Stimulated activated CD8-positive, alpha-beta memory T cell treated with anti-CD3 and anti-CD28 coated beads, Interleukin-7, amount 100 ng/mL, for 48 hours (primary cell): Measurements from ENCODE around the gene MAB21L4.

Source experiments
- DNase-seq, 2 donors: peaks; one replicate each; pipeline ENCODE4 v3.0.0-alpha.2; 2020; ENCODE audit warnings: low read depth in 1 of 2; ENCODE audit errors: extremely low read depth in 1 of 2

The MAB21L4 gene

DNA sequence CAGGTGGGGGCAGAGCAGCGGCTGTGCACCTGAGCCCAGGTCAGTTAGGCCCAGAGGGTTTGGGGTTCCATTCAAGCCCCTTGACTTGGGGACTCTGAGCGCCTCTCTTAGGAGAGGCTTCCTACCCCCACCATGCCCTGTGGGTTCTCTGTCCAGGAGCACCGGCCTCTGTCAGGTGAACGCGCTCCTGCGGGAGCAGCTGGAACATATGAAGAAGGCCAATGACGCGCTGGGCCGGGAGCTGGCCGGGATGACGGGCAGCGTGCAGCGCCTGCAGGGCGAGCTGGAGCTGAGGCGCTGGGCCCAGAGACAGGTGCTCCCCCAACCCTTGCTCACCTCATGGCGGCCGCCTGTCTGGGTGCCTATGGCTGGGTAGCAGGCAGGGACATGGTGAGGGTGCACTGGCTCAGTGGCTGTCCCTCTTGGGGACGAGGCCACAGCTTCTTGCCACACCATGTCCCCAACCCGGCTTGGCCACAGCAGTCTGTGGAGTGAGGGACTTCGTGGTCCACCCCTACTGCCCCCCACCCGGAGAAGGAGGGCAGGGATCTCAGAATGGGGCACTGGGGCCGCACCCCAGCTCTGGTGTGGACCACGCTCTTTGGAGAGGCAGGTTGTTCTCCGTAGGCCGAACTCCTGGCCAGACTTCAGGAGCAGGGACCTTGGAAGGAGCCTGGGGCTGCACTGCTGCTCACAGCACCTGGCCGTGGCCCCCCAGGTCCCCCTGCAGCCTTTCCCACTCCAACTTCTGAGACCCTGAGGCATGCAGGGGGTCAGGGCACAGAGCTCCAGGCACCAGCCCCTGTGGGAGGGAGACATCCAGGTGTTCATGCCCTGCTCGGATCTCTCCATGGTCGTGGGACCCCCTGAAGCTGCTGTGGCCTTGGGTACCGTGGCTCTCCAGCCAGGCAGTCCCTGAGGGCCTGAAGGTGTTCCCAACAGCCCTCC is 29.9 kb upstream of the MAB21L4 start:
- DNase-seq, result no peak

DNA sequence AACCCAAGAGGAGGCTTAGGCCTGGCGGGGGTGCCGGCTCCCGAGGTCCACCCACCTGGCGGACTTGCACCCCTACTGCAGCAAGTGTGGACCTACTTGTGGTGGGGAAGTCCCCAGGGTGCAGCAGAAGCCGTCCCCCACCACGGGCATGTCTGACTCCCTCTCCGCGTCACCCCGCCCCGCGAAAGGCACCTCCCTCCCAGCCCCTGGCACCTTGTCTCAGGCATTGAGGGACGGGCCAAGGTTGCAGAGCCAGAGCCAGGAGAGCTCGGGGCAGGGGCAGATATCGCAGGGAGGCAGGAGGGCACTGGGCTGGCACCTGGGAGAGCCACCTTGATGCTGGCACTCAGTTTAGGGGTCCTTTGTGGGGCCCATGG is 29.2 kb upstream of the MAB21L4 start:
- DNase-seq, result no peak

DNA sequence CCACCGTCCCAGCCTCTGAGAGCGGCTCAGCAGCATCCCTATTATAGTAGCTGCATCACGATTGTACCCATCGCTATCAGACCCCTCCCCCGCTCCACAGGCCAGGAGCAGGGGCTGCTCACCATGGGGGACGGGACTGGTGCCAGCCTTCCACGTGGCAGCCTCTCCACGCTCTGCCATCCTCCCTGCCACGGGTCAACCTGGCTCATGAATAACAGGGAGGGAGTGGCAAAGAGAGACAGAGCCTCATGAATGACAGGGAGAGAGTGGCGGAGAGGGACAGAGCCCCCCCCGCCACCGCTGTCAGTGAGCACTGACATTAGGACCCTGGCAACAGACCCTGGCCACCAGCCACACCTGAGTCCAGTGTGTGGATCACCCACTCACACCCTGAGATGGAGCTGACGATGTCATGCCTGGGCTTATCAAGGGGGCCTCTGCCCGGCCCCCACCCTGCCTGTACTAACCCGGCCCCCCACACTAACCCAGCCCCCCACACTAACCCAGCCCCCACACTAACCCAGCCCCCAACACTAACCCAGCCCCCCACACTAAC is 27.1 kb upstream of the MAB21L4 start:
- no peak for DNase-seq

- DNase-seq, result no peak
Measured at GRCh38 chr2:240922245-240922981, 26.5 kb upstream of the MAB21L4 start.

- no peak for DNase-seq
Measured at GRCh38 chr2:240921995-240922244, 26.0 kb upstream of the MAB21L4 start.

DNA sequence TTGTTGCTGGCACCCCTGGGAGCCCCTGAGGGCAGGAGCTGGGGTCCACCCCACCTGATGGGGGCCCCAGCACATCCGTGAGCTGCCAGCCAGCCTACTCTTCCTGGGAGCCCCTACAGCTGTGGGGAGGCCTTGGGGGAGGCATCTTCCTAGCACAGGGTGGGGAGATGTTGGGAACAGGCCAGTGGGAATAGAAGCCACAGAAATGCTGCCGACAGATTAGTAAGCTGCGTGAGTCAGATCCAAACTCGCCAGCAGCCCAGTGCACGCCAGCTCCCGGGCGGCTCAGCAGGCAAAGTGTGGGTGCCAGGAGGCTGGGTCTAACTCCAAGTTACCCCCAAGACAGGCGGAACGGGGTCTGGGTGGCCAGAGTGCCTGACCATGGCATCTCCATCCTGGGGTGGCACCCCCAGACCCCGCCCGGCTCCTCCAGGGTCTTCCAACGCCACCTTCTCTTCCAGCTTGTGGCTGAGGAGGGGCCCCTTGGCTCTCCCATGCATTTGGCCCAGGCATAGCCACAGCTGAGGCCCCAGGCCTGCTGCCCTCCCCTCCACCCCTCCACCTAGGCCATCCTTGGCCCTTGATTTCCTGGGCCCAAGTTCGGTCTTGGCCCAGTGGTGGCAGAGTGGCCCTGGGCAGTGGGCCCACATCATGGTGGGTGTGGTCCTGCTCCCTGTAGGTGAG is 25.5 kb upstream of the MAB21L4 start:
- no peak for DNase-seq

GRCh38 chr2:240920783-240921231 is 24.9 kb upstream of the MAB21L4 start:
- no peak for DNase-seq

DNA sequence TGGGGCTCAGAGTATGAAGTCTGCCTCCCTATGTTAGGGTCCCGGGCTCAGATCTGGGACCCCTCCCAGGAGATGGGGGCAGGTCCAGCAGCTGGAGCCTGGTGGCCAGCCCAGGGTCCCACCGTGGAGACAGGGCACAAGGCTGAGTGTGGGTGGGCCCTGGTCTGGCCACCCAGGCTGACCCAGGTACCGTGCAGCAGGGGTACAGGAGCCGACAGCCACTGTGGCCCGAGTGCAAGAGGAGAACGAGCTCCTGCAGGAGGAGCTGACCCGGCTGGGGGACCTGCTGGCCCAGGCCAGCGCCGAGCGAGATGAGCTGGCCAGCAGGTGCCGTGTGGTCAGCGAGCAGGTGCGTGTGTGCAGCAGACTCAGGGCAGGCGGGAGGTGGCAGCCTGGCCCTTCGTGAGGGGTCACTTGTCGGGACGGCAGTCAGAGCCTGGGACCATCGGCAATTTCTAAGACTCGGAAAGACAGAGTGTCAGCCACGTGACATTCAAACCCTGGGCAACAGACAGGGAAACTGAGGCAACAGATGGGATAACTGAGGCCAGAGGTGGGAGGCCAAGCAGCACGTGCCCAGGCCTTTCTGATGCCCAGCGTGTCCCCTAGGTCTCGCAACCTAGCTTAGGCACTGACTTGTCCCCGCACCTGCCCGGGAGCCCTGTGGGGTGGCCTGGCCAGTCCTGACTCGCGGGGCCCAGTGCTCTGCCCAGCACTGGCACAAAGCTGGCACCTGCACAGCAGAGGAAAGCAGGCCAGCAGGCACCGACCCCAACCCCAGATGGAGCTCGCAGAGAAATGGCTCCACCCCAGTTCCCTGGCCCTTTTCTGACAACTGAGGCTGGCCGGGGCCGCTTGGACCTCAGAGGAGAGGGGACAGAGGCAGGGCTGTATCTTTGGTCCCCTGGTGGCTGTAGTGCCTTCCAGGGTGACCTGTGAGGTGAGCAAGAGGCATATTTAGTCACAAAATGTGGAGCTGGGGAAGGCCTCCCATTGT is 24.1 kb upstream of the MAB21L4 start:
- DNase-seq, result no peak

DNA sequence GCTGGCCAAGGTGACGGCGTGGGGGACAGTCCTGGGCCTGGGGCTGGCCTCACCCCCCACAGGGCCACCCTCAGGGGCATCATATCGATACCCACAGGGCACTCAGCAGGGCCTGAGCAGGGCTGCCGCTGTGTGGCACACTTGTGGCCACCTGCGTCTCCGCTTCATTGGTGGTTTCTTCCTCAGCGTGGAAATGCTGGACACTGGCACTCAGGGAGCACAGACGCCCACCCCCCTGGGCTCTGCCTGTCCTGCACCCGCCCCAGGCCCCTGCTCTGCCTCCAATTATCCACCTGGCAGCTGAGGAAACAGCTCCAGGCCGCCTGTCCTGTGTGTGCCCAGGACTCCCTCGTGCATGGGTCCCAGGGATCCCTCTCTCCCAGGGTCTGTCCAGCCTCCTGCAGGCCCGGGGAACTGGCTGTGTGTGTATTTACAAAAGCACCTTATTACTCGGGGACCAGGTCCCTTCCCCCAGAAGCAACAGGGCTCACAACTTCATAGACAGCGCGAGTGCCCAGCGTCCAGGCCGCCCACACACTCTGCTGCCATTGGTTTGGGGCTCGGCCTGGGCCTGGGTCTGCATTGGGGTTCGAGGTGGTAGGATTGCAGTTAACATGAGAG is 23.3 kb upstream of the MAB21L4 start:
- DNase-seq, result no peak

DNA sequence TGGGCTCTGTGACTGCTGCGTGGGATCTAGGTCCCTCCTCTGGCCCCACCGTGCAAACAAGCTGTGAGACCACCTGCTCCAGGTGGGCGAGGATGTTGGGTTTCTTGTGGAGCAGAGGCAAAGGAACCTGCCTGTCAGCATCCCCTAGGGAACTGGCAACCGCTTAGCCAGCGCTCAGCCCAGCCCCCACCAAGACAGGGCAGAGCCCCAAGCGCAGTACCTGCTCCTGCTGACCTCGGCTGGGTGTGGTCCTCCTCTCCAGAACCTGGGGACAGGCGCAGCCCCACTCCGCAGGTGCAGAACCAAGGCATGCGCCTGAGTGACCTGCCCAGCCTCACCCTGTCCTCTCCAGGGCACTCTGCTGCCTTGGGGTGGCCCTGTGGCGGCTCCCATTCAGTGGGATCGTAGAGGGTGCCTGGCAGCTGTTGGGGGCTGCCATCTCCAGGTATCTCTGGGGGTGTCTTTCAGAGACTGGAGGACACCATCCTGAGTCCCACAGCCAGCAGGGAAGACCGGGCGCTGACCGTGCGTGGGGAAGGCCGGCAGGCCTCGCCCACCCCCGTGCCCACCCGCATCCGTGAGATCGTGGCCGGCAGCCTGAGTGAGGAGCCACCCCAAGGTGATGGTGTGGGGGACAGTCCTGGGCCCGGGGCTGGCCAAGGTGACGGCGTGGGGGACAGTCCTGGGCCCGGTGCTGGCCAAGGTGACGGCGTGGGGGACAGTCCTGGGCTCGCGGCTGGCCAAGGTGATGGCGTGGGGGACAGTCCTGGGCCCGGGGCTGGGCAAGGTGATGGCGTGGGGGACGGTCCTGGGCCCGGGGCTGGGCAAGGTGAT is 22.5 kb upstream of the MAB21L4 start:
- no peak for DNase-seq

- no peak for DNase-seq
Measured at GRCh38 chr2:240917684-240918257, 21.8 kb upstream of the MAB21L4 start.

- no peak for DNase-seq
Measured at GRCh38 chr2:240917009-240917683, 21.2 kb upstream of the MAB21L4 start.

GRCh38 chr2:240916571-240917008 is 20.6 kb upstream of the MAB21L4 start:
- DNase-seq, result no peak

GRCh38 chr2:240915526-240916341 is 19.8 kb upstream of the MAB21L4 start:
- DNase-seq, result no peak

DNA sequence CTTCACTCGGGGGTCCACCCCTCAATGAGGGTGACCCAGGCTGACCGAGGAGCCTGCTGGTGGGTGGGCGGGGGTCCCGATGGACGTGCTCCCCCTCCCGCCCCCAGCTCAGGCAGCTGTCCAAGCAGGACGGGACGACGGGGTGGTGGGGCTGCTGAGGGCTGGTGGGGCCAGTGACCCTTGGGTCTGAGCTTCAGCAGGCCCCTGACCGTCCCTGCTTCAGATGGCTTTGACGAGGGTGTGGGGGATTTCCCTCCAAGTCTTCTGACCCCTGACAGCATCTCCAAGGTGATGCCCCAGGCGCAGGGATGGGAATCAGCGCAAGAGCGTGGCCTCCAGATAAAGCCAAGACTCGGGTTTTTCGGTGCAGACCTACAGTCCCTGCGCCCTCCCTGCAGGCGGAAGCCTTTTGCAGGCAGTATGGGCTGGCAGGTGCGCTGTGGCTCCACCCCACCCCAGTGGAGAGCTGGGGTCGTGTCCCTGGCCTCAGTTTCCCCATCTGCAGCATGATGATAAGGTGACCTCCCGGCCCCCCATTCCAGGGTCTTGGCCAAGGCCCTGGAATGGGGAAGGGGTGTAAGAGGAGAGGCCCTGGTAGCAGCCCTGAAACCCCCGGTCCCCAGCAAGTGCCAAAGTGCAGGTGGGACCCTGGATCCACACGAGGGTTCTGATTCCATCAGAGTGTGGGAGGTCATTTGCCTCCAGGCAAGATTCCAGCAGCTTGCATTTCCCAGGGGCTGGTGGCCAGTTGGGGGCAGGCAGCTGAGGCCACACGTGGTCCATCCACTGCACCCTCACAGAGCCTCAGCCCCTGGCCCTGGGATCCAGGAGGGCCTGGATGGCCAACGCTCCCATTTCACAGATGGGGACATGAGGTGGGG is 18.9 kb upstream of the MAB21L4 start:
- DNase-seq, result no peak
